Activated CD4-positive, alpha-beta T cell treated with anti-CD3 and anti-CD28 coated beads, Interleukin-10, Interleukin-2, amounts not matched to agents 100 ng/mL and 50 ng/mL, durations not matched to agents 16 hours and 8 hours (primary cell): ENCODE data around the gene MYL5.
"Not testable (repeated sequence)": the region's sequence is repeated elsewhere in the genome, so short reads cannot be mapped to it uniquely, and the experiment has no call there.

Experiments used
- DNase-seq: peaks from one replicate; pipeline ENCODE4 v3.0.0-alpha.2; 2020

Gene MYL5, protein sequence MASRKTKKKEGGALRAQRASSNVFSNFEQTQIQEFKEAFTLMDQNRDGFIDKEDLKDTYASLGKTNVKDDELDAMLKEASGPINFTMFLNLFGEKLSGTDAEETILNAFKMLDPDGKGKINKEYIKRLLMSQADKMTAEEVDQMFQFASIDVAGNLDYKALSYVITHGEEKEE

DNA sequence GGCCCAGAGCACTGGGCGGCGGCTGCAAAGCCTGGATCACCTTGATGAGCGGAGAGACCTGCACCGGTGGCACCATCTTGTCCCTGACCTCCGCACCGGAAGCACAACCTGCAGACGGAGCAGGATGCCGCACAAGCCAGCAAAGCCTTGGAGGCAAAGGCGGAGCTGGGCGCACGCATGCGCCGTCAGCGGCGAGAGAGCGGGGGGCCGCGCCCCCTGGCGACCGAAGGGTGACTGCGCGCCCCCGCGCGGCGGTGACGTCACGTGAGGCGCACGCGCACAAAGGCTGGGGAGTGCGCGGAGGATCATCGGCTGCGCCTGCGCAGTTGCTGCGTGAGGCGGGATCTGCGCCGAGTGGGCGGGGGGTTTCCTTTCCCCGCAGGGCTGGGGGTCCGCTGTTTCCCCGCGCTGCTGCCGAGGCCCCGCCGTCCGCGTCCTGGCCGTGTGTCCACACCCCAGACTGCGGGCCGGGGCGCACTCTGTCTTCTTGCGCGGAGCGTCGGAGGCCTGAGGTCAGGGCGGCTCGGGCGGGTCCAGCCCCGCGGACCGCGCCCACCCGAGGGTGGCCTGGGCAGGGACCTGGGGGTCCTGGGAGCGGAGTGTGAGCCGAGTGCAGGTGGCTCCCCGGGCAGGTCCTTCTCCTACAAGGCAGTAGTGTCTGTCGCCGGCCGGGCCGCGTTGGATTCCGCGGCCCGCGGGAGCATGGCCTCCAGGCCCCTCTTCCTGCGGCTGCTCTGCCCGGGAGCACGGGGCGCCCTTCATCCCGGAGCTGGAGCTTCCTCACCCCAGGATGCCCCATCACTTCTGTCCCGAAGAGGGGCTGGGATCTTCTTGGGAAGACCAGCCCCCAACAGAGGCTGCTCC is at the start of gene MYL5, which contains the start of gene ATP5ME:
MYL5 (plus strand) TSS at position 371 of the 864 bp plus-strand sequence. CDS start 3,485 bp downstream, outside the sequence.
ATP5ME (minus strand) TSS at position 105 of the 864 bp plus-strand sequence; CDS start at position 76, 29 bp downstream.
- peak; percentile 99 for DNase-seq

DNA sequence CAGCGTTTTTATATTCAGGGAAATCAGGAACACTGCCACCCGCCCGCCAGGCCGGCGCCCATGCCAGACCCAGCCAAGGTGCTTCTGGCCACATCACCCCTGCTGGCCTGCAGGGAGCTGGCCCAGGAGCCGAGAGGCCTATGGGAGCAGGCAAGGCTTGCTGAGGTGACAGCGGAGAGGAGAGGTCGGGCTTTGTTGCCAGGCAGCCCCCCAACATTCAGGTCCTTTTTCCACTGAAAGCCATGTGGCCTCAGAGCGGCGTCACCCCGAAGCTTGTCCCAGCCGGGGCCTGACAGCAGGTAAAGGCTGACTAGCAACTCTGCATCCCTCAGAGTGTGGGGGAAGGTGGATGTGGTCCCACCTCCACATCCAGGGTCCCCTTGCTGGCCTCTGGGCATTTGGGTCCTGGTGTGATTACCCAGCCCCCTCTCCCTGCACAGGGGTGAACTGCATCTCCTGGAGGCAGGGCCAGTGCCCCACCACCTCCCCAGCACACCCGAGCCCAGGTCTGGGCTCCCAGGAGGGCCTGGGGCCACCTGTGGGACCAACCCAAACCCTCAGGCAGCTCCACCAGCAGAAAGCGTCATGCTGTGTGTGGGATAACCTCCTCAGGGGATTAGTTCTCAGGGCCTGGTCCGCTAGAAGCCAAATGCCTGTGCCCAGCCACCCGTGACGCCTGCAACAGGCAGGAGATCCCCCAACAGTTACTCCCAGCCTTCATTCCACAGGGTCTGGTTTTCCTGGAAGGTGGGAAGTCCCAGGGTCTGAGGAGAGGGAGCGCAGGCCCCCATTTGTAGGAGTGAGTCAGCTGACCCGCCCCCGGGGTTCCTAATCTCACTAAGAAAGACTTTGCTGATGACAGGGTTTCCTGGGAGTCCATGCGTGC is 49.4 kb upstream of the MYL5 start, which contains the start of gene PDE6B:
PDE6B (plus strand) TSS at position 869 of the 886 bp plus-strand sequence. CDS start 54 bp downstream, outside the sequence.
- no peak for DNase-seq

DNA sequence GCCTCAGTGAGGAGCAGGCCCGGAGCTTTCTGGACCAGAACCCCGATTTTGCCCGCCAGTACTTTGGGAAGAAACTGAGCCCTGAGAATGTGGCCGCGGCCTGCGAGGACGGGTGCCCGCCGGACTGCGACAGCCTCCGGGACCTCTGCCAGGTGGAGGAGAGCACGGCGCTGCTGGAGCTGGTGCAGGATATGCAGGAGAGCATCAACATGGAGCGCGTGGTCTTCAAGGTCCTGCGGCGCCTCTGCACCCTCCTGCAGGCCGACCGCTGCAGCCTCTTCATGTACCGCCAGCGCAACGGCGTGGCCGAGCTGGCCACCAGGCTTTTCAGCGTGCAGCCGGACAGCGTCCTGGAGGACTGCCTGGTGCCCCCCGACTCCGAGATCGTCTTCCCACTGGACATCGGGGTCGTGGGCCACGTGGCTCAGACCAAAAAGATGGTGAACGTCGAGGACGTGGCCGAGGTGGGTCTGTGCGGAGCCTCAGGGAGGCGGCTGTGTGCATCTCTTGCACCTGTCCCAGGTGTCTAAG is 48.6 kb upstream of the MYL5 start:
- DNase-seq, result no peak

DNA sequence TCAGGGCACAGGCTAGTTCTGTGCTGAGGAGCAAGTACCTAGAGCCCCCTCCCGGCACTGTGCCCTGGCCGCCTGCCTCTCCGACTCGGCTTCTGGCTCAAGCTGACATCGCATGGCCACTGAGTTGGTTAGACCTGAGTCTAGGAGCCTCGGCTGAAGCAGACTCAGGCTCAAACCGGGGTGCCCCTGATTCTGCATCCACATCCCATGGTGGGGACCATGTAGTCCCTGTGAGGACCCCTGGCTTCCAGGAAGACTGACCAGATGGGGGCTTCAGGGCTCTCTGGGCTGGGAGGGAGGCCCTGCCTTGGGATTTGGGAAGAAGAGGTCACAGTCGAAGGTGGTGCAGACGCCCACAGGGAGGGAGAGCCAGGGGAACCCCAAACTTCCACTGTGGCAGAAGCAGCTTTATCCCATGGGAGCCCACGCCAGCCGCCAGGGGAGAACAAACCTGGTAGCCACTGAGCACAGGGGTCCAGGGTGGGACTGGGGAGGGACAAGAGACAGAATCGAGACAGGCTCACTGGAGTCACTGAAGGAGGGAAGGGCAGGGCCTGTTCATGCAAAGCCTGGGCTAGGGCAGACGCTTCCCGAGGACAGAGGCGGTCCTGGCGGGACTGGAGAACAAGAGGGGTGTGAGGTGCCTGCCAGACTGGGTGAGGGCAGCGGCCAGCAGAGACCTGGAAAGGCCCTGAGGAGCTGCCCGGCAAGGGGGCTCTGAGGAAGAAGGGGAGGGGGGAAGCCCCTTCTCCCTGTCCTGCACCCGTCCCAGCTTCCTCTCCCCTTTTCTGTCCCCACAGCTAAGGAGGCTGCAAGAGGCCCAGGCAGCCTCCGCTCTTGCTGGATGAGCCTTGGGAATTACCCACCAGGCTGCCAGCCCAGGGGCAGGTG is 47.9 kb upstream of the MYL5 start:
- DNase-seq, result no peak

DNA sequence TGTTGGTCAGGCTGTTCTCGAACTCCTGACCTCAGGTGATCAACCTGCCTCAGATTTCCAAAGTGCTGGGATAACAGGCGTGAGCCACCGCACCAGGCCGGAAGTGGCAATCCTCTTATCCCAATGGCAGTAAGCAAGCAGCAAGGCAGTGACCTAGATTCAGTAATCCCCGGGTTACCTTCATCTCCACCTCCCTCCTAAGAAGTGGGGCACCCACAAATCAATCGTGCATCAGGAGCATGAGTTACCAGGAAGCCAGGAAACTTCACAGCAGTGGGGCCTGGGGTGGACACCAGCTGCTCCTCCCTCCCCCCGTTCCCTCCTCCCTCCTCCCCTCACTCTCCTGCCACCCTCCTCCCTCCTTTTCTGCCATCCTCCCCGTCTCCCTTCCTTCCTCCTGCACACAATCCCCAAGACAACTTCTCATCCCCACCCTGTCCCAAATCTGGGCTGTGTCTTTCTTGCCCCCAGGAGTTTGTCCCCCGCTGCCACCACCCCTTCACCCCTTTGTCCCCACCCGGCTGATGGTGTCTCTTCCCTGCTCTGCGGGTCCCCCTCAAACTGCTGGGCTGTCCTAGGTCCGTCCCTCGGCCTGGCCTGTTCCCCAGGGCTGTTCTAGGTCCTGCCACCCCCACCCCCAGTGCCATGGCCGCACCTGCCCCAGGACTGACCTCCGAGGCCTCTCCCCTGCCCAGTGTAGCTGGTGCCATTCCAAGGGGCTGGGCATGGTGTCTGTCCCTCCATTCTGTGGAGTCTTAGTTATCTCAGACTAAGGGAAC is 46.8 kb upstream of the MYL5 start:
- DNase-seq, result no peak

DNA sequence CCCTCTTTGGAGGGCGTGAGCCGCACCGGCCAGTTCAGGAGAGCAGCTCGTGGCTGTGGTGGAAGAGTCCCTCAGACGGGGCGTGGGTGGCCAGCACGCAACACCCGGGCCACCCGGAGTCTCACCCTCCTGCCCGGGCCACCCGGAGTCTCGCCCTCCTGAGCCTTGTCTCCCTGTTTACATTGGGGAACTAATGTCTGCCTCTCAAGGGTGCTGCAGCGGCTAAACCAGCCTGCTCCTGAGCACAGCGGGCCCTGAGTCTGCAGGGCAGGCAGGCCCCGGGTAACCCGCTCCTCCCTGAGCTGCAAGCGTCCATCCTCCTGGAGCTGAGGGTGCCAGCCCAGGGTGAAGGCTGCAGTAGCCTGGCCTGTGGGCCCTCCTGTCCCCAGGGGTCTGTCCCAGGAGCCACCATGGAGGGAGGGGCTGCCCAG is 46.0 kb upstream of the MYL5 start:
- no peak for DNase-seq

DNA sequence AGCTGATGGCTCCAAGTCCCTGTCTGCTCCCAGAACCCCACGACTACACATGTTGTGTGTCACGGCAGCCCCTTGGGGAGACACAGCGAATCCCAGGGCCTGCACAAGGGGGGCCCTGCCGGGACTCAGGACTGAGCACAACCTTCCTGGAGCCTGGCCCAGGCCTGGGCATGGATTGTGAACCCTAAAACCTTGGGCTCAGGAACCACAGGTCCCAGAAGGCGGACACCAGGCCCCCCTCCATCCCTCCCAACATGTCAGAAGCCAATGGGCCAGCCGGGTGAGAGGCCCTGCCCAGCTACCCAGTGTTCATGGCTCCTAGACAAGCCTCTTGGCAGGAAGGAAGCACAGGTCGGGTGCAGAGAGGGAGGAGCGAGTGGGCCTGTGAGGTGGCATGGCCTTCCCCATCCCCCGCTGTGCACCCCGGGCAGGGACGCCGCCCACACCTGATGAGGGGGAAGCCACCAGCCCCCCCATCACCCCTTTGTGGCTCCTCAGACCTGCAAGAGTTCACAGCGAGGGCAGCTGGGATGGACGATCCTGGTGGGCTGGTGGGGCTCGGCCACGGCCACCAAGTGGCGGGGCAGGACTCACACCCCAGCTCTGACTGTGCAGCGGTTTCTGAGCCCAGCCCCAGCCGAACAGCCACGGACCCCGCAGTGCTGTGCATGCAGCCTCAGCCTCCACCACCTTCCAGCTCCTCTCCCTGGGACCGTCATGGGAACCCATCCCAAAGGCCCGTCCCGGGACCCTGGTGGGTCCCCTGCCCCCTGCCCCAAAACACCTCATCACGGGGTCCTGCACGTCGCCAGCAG is 45.3 kb upstream of the MYL5 start:
- DNase-seq, result no peak

DNA sequence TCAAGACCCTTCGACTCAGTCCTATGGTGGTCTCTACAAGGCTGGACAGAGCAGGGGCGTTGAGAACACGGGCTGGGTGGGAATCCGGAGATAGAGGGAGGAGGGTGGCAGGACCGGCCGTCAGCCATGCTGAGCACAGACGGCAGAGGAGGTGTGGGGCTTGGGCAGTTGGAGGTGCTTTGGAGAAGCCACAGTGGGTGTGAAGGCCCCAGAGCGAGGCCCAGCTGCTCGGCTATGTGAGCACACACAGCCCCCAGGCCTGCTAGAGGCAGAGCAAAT is 44.8 kb upstream of the MYL5 start:
- no peak for DNase-seq

DNA sequence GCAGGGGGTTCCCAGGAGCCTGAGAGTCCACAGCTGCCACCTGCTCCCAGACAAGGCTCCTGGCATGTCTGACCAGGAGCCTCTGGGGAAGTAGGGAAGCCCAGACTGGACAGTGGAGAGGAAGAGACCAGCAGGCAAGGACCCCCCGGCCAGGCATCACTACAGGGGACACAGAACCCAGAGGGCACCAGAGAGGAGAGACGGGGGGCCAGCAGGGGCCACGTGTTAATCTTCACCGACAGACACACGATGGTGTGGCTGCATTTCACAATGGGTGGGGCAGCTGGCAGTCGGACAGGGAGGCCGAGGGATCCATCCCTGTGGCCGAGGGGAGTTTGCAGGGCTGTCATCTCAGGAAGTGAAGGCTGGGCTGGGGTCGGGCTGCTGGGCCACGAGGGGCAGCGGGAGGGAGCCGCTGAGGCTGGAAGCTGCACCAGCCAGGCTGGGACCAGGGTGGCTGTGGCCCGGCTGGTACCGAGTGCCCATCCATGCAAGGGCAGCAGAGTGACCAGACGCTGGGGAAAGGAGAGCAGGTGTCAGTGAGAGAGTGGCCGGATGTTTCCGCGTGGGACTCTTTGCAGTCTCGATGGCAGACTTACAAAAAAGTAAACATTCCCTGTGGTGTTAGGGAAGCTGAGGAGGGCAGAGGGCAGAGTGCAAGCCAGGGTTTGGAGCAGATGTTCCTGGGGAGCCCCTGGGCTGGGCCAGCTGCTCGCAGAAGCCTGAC is 44.3 kb upstream of the MYL5 start:
- no peak for DNase-seq

DNA sequence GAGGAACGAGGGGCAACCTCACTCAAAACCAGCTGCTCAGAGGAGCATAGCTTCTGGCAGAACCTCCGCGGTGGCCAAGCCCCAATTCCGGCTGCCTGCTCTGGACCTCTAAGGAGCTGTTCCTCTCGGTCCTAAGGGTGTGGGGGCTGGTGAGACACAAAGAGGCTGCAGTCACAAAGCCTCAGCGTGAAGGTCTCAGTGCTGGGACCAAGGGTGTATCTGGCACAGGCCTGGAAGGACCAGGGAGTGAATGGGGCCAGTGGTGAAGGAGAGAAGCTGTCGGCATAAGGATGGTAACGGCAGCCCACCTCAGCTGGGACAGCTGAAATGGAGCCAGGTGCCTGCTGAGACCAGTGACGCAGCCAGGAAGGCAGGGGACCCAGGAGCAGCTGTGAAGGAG is 43.7 kb upstream of the MYL5 start:
- no peak for DNase-seq

DNA sequence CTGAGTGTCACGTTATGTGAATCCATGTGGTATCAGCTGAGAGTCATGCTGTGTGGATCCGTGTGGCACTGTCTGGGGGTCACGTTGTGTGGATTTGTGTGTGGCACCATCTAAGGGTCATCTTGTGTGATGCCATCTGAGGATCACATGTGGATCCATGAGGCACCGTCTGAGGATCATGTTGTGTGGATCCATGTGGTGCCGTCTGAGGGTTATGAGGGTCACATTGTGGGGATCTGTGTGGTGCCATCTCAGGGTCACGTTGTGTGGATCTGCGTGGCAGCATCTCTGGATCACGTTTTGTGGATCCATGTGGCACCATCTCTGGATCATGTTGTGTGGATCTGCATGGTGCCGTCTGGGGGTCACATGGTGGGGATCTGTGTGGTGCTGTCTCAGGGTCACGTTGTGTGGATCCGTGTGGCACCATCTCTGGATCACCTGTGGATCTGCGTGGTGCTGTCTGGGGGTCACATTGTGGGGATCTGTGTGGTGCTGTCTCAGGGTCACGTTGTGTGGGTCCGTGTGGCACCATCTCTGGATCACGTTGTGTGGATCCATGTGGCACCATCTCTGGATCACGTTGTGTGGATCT is 42.0 kb upstream of the MYL5 start:
- DNase-seq, result no peak

DNA sequence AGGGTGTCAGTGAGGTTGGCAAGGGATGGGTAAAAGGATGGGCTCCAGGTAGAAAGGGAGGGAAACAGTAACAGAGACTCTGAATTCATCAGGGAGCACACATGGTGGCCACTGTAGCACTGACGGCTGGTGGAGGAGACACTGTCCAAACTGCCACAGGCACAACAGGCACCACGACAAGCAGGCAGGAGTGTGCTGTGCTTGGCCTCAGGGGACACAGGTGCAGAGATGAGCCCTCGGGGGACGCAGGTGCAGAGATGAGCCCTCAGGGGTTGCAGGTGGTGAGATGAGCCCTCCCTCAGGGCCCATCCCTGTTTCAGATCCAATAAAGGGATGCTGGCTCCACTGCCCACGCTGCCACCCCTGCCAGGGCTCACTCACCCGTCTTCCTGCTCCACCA is 41.4 kb upstream of the MYL5 start:
- no peak for DNase-seq

DNA sequence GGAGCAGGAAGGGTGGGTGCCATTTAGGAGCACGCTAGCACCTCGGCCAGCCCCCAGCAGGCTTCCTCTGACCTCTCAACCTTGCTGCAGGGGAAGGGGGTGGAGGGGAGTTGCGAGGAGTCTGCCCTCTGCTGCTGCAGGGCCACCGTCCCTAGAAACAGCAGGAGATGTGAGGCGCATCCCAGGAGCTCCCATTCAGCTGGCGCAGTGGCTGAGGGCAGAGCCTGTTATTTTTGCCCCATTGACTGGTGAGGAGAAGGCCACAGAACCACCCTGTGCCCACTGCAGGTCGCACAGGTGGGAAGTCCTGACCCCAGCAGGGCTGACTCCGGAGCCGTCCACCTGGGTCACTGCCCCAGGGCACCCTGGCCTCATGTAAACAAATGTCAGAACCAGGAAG is 40.9 kb upstream of the MYL5 start:
- no peak for DNase-seq

DNA sequence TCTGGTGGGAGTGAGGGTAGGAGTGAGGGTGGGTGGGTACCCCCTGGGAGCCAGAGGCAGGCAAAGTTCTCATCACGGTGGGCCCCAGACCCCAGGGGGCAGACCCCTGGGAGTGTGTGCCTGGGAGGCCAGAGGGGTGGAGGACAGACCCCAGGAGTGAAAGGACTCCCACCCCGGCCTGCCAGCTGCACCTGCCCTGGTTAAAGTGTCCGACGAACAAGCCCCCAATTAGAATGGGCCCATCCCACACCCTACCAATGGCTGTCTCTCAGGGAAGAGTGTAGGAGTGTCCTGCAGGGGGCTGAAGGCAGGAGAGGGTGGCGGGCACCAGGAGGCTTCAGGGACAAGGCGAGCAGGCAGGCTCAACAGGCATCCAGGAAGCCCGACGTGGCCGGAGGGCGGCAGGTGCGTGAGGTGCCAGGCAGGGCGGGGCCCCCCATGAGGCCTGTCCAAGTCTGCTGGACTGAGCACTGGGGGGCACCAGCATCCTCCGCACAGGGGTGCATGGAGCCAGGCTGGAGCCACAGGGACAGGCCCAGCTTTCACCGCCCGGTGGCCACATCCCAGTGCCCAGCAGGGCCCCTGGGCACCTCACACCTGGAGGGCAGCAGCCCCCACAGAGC is 40.3 kb upstream of the MYL5 start:
- no peak for DNase-seq

DNA sequence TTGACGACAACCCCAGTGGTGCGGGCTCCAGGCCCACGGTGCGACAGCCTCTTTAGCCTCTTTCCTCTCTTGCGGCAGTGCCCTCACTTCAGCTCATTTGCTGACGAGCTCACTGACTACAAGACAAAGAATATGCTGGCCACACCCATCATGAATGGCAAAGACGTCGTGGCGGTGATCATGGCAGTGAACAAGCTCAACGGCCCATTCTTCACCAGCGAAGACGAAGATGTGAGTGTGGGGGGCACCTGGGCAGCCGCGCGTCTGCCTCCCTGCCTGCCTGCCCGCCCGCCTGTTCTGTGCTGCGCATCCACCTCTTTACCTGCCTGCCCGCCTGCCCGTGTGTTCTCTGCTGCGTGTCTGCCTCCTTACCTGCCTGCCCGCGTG is 39.8 kb upstream of the MYL5 start:
- no peak for DNase-seq

DNA sequence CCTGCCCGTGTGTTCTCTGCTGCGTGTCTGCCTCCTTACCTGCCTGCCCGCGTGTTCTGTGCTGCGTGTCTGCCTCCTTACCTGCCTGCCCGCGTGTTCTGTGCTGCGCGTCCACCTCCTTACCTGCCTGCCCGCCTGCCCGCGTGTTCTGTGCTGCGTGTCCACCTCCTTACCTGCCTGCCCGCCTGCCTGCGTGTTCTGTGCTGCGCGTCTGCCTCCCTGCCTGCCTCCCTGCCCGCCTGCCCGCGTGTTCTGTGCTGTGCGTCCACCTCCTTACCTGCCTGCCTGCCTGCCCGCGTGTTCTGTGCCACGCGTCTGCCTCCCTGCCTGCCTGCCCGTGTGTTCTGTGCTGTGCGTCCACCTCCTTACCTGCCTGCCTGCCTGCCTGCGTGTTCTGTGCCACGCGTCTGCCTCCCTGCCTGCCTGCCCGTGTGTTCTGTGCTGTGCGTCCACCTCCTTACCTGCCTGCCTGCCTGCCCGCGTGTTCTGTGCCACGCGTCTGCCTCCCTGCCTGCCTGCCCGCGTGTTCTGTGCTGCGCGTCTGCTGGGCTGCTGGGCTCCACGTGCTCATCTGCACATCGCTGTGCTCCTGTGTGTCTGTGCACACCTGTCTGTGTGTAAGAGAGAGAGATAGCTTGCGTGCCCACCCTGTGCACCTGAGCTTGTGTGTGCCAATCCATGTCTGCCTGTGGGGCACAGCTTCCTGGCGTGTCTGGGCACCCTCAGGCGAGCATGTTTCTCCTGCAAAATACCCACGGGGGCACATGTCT is 39.1 kb upstream of the MYL5 start:
- DNase-seq, result not testable (repeated sequence)

DNA sequence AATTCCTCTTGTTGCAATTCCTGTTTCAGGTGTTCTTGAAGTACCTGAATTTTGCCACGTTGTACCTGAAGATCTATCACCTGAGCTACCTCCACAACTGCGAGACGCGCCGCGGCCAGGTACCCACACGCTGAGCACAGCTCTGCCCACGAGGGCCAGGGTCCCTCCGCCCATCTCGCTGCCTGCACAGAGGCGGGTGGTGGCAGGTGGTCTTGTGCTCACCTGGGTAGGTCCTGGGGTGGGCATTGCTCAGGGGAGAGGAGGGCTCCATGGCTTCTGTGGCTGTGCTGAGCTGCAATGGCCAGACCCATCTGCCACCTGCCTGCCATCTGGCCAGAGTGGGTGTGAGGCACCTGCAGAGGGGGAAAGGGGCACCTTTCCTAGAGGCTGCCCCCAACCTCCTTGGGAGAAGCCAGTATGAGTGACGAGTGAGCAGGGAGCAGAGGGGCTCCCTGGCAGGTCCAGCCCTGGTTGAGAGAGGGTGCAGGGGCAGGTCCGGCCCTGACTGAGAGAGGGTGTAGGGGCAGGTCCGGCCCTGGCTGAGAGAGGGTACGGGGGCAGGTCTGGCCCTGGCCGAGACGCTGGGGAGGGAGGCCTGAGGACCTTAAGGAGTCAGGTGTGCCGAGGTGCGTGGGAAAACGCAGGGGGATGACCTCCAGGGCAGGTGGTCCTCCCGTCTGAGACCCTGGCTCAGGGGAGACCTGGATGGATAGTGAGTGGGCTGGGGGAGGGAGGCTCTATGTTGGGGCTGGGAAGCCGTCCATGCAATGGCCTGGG is 38.3 kb upstream of the MYL5 start:
- DNase-seq, result no peak
